B cell (primary cell): Measurements from ENCODE around the gene OR14J1. TPM values are rescaled to one million over a fixed set of nuclear protein-coding genes. Genes with fewer than 3 reads are reported as not detected.

Source experiments
- ATAC-seq: fragments of 200-7000 bp; cut with Tn5 transposase; one replicate; pipeline ENCODE4 v1.10.0; 2021; ENCODE audit warnings: low read depth, mild to moderate bottlenecking, moderate number of reproducible peaks, moderate library complexity
- CTCF ChIA-PET: fragments of 350-600 bp; sonication (Branson Sonifier 250); formaldehyde crosslinking; loops from one replicate; lab custom pipeline; 2021; ENCODE audit warnings: antibody characterized with exemption, inconsistent platforms; lab: Charles Lee
- POLR2A ChIA-PET: fragments of 350-600 bp; sonication (Branson Sonifier 250); formaldehyde crosslinking; loops from one replicate; lab custom pipeline; 2021; ENCODE audit warnings: antibody characterized with exemption; lab: Charles Lee
- DNase-seq: peaks from one replicate; pipeline ENCODE4 v3.0.0; 2013
- H2AFZ ChIP-seq: 2 replicates; pipeline ENCODE4 v1.6.1; 2012; ENCODE audit warnings: mild to moderate bottlenecking, low read depth, low read length; ENCODE audit not compliant: insufficient read depth, poor library complexity, severe bottlenecking
- H3K27ac ChIP-seq, 2 donors: 1 replicate in 1 of 2; 2 replicates in 1 of 2; pipeline ENCODE4 v1.5.1; 2012 to 2013; ENCODE audit warnings: low read length in 2 of 2, mild to moderate bottlenecking in 2 of 2, moderate library complexity in 1 of 2
- H3K27me3 ChIP-seq, 4 experiments: fragments of 200-600 bp in 1 of 4; sonication (generic) in 1 of 4; replicated peaks in 1 of 4; 1 replicate in 2 of 4; 2 replicates in 2 of 4; pipeline versions ENCODE4 v1.6.1 to v1.7.0; 2013 to 2016; ENCODE audit warnings: low read length in 3 of 4, mild to moderate bottlenecking in 2 of 4, mixed read lengths in 1 of 4, moderate library complexity in 1 of 4; ENCODE audit not compliant: insufficient read depth in 4 of 4, control insufficient read depth in 3 of 4; ENCODE audit errors: control extremely low read depth in 1 of 4
- H3K36me3 ChIP-seq, 2 experiments: replicated peaks in 1 of 2; 1 replicate in 1 of 2; 2 replicates in 1 of 2; pipeline versions ENCODE4 v1.6.1 to v1.7.1; 2013; ENCODE audit warnings: low read length in 1 of 2; ENCODE audit not compliant: insufficient read depth in 2 of 2, control insufficient read depth in 1 of 2; ENCODE audit errors: control extremely low read depth in 1 of 2, extremely low read depth in 1 of 2
- H3K4me1 ChIP-seq, 2 donors: fragments of 200-600 bp in 1 of 2; sonication (generic) in 1 of 2; 1 replicate in 1 of 2; 2 replicates in 1 of 2; pipeline versions ENCODE4 v1.5.1 to v1.6.1; 2013 to 2017; ENCODE audit warnings: low read length in 2 of 2; ENCODE audit not compliant: control insufficient read depth in 2 of 2, insufficient read depth in 2 of 2
- H3K4me2 ChIP-seq: replicated peaks from 2 replicates; pipeline ENCODE3; 2012; ENCODE audit warnings: mild to moderate bottlenecking, low read depth, low read length; ENCODE audit not compliant: poor library complexity, severe bottlenecking
- H3K4me3 ChIP-seq, 5 experiments: fragments of 200-600 bp in 1 of 5; sonication (generic) in 1 of 5; 1 replicate in 3 of 5; 2 replicates in 2 of 5; pipeline versions ENCODE4 v1.5.1 to v1.7.0; 2011 to 2016; ENCODE audit warnings: low read length in 4 of 5, mild to moderate bottlenecking in 4 of 5, low read depth in 2 of 5, control low read depth in 1 of 5, moderate library complexity in 1 of 5; ENCODE audit not compliant: insufficient read depth in 1 of 5; ENCODE audit errors: control extremely low read depth in 1 of 5, extremely low read depth in 1 of 5
- H3K79me2 ChIP-seq: fragments of 200-600 bp; sonication (generic); one replicate; pipeline ENCODE4 v1.6.0; 2016; ENCODE audit warnings: low read length; ENCODE audit not compliant: control insufficient read depth, insufficient read depth
- H3K9ac ChIP-seq: fragments of 200-600 bp; sonication (generic); 2 replicates; pipeline ENCODE4 v1.6.1; 2017; ENCODE audit warnings: mild to moderate bottlenecking, low read length, moderate library complexity
- H3K9me3 ChIP-seq, 3 donors: one replicate each; pipeline versions ENCODE4 v1.6.1 to v1.7.1; 2013; ENCODE audit warnings: low read length in 2 of 3; ENCODE audit not compliant: control insufficient read depth in 2 of 3, insufficient read depth in 1 of 3; ENCODE audit errors: control extremely low read depth in 1 of 3
- H4K20me1 ChIP-seq: 2 replicates; pipeline ENCODE4 v1.6.0; 2012; ENCODE audit warnings: mild to moderate bottlenecking, low read length; ENCODE audit not compliant: insufficient read depth, control insufficient read depth, poor library complexity, severe bottlenecking
- H3K27ac Mint-ChIP-seq: one replicate; pipeline ENCODE4 v1.8.0; 2021; ENCODE audit warnings: mixed read lengths
- H3K27me3 Mint-ChIP-seq: one replicate; pipeline ENCODE4 v1.8.0; 2021; ENCODE audit warnings: mixed read lengths
- H3K4me1 Mint-ChIP-seq: one replicate; pipeline ENCODE4 v1.8.0; 2021; ENCODE audit warnings: mixed read lengths
- H3K4me3 Mint-ChIP-seq: one replicate; pipeline ENCODE4 v1.8.0; 2021; ENCODE audit warnings: mixed read lengths
- H3K9me3 Mint-ChIP-seq: one replicate; pipeline ENCODE4 v1.8.0; 2022; ENCODE audit warnings: mixed read lengths; ENCODE audit not compliant: insufficient read depth
- CTCF ChIP-seq: fragments of 200-600 bp; IDR thresholded peaks from one replicate; pipeline ENCODE4 v1.8.0; 2022; ENCODE audit warnings: antibody characterized with exemption, mild to moderate bottlenecking
- EZH2 ChIP-seq: IDR thresholded peaks from 2 replicates; pipeline ENCODE4 v1.6.1; 2012; ENCODE audit warnings: borderline replicate concordance, low read depth, mild to moderate bottlenecking, moderate library complexity, low read length; ENCODE audit not compliant: insufficient read depth, poor library complexity, severe bottlenecking
- WGBS: methylation state at CpG from one replicate; pipeline ENCODE4 v1.1.5; 2013; ENCODE audit warnings: missing lambda C conversion rate; ENCODE audit not compliant: insufficient coverage; 5-methylcytosine and 5-hydroxymethylcytosine counted together
- intact Hi-C: fragments of 100-400 bp; cut with micrococcal nuclease; formaldehyde crosslinking; loops from one replicate; pipeline ENCODE4 v1.10.0; 2022
- polyA minus RNA-seq: library from RNA; depleted of rRNA, polyadenylated mRNA; stranded (reverse); fragments of >200 nt; gene quantifications from 2 replicates; pipeline ENCODE4 v1.2.3, GENCODE V29; 2012
- polyA plus RNA-seq: library from polyadenylated mRNA; depleted of rRNA; stranded (reverse); fragments of >200 nt; gene quantifications from 2 replicates; pipeline ENCODE4 v1.2.3, GENCODE V29; 2012
- total RNA-seq, 2 donors: library from RNA; stranded (reverse); fragments of 120-200 nt in 1 of 2; gene quantifications; 1 replicate in 1 of 2; 2 replicates in 1 of 2; pipeline versions ENCODE4 v1.2.3 to v1.2.4, GENCODE V29; 2013 to 2022

OR14J1 gene, protein sequence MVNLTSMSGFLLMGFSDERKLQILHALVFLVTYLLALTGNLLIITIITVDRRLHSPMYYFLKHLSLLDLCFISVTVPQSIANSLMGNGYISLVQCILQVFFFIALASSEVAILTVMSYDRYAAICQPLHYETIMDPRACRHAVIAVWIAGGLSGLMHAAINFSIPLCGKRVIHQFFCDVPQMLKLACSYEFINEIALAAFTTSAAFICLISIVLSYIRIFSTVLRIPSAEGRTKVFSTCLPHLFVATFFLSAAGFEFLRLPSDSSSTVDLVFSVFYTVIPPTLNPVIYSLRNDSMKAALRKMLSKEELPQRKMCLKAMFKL
- not detected in 2 replicates for total RNA-seq
- total RNA-seq (2013): not detected
- not detected in 2 replicates for polyA plus RNA-seq
- polyA minus RNA-seq: 0.14 TPM in 1 of 2 replicates, not detected in the other

- no peak within 1 kb of the TSS for H3K27ac Mint-ChIP-seq
- no peaks in the 10 kb centered on the region for H3K9me3 Mint-ChIP-seq
- ATAC-seq (no peak), DNase-seq (no peak)
- no peak within 1 kb of the TSS for H2AFZ ChIP-seq
- peaks cover 8% of the 10 kb centered on the region for H3K27me3 Mint-ChIP-seq
- POLR2A ChIA-PET: interaction anchor here (0.7 kb wide), 1 partner anchor 791 kb away, joined by 3 read pairs; no protein-coding TSS in a partner anchor
- H3K9me3 ChIP-seq: no peaks in the 10 kb centered on the region
- no peak within 1 kb of the TSS for H3K9ac ChIP-seq
- WGBS: 88% methylated on average over 1 of the region's 3 CpGs
- no peak for TF ChIP-seq EZH2
- TF ChIP-seq CTCF: no peak
- H3K4me3 ChIP-seq: no peak within 1 kb of the TSS
- no peaks in the 10 kb centered on the region for H3K79me2 ChIP-seq
- H3K4me1 Mint-ChIP-seq: no peaks in the 10 kb centered on the region
- H3K4me1 ChIP-seq: no peaks in the 10 kb centered on the region
- no peak within 1 kb of the TSS for H3K4me2 ChIP-seq
- H3K4me3 Mint-ChIP-seq: no peak within 1 kb of the TSS
- no peaks in the 10 kb centered on the region for H3K36me3 ChIP-seq
- intact Hi-C loops: no loop called here
- H4K20me1 ChIP-seq: no peaks in the 10 kb centered on the region
- no peaks in the 10 kb centered on the region for H3K27me3 ChIP-seq
- CTCF ChIA-PET: no interaction called here
- H3K27ac ChIP-seq: no peak within 1 kb of the TSS
Measured at GRCh38 chr6:29301316-29301715, at the start of gene OR14J1. Gene OR14J1 (plus strand): TSS chr6:29301701. CDS start chr6:29306690, 4,989 bp downstream.

DNA sequence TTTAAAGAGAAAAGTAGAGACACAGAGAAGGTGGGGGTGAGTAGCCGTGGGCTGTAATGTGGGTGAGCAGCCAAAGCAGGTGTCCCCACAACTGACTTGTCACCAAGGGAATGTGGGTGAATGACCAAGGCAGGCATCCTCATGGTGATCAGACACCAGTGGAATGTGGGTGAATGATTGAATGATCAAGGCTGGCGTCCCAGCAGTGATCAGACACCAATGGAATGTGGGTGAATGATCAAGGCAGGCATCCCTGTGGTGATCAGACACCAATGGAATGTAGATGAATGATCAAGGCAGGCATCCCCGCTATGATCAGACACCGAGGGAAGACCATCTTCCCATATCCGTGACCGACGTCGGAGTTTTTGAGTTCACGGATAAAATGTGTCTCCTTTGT is 49.8 kb upstream of the OR14J1 start:
- Mint-ChIP-seq H3K27me3 (peaks cover 27% of the 10 kb centered on the region), H3K4me3 (no peak overlapping the region), H3K9me3 (peaks cover 18% of the 10 kb centered on the region), H3K27ac (no peak overlapping the region), H3K4me1 (no peaks in the 10 kb centered on the region)
- no peak overlapping the region for H3K4me2 ChIP-seq
- no peak overlapping the region for H3K27ac ChIP-seq
- WGBS: 99% methylated on average over 9 of the region's 9 CpGs
- TF ChIP-seq CTCF: no peak
- no peak for TF ChIP-seq EZH2
- H3K27me3 ChIP-seq: no peaks in the 10 kb centered on the region
- H3K9me3 ChIP-seq: peaks cover 0 to 11% (median 0%) of the 10 kb centered on the region in 3 donors
- H3K79me2 ChIP-seq: no peaks in the 10 kb centered on the region
- DNase-seq (no peak), ATAC-seq (no peak)
- no peak overlapping the region for H2AFZ ChIP-seq
- no peaks in the 10 kb centered on the region for H3K36me3 ChIP-seq
- no peak overlapping the region for H3K9ac ChIP-seq
- POLR2A ChIA-PET: no interaction called here
- intact Hi-C loops: no loop called here
- H3K4me3 ChIP-seq: no peak overlapping the region
- H4K20me1 ChIP-seq: no peaks in the 10 kb centered on the region
- CTCF ChIA-PET: no interaction called here
- no peaks in the 10 kb centered on the region for H3K4me1 ChIP-seq
